ENCODE measurements around the gene CCDC149. TPM values are rescaled to one million over a fixed set of nuclear protein-coding genes. Genes with fewer than 3 reads are reported as not detected.

Gene CCDC149
- polyA plus RNA-seq, 3 donors: 16.1 to 19.4 (median 16.9) TPM

GRCh38 chr4:24881508-24882196 is 31.2 kb downstream of the CCDC149 start:
- no peak for DNase-seq (ENCODE audit: low read depth in 3 of 3, low spot score in 2 of 3)

- DNase-seq (ENCODE audit: low read depth in 3 of 3, low spot score in 2 of 3): no peak
Observed at GRCh38 chr4:24880186-24880585, 32.7 kb downstream of the CCDC149 start.

DNA sequence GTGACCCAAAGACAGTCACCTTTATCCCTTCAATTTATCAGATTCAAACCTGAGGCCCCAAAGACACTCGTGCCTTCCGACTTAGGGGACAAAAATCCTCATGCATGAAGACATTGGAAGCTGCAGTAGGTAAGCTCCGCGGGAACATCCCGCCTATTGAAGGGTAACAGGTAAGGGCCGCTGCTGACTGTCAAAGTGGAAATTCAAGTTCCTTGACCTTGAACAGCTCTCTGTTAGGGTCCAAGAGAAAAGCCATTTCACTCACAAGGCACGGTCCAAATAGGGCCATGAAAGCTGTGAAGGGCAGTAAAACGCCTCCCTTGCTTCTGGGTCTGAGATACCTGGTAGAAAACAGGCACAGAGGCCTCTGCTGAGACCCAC is 34.2 kb downstream of the CCDC149 start:
- DNase-seq (ENCODE audit: low read depth in 3 of 3, low spot score in 2 of 3): no peak

- no peak for DNase-seq (ENCODE audit: low read depth in 3 of 3, low spot score in 2 of 3)
Observed at GRCh38 chr4:24877868-24878635, 34.8 kb downstream of the CCDC149 start.

DNA sequence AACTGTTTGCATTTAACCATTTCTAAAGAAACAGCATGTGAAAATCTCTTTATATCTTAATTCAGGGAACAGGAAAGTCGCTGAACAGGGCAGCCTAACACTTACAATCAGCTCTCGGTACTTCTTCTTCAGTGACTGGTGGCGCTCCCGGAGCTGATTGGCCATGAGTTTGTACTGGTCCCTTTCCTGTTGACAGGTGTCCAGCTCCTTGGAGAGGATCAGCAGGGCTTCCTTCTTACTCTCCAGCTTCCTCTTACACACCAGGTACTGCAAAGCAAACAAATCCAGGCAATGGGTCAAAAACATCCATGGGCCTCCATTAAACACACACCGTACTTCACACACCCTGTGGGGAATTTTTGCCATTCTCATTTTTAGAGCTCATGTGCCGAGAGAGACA is 36.4 kb downstream of the CCDC149 start:
- DNase-seq (ENCODE audit: low read depth in 3 of 3, low spot score in 2 of 3): no peak

- no peak for DNase-seq (ENCODE audit: low read depth in 3 of 3, low spot score in 2 of 3)
Observed at GRCh38 chr4:24872720-24873119, 40.1 kb downstream of the CCDC149 start.

DNA sequence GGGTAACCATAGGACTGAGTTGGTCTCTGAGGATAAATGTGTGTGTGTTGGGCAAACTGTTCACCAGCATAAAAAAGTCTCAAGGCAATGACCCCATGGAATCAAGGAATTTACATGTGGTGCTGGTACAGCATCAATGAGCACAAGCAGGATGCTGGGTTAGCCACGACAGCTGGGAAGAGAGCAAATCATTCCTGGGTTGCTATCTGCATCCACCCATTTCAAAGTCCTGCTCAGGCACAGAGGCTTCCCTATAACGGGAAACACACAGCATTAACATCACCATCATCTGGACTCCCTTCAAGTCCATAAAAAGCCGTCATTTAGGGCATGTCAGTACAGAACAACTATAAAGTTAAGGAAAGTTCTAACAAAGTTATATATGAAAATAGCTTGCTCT is 41.6 kb downstream of the CCDC149 start:
- no peak for DNase-seq (ENCODE audit: low read depth in 3 of 3, low spot score in 2 of 3)

DNA sequence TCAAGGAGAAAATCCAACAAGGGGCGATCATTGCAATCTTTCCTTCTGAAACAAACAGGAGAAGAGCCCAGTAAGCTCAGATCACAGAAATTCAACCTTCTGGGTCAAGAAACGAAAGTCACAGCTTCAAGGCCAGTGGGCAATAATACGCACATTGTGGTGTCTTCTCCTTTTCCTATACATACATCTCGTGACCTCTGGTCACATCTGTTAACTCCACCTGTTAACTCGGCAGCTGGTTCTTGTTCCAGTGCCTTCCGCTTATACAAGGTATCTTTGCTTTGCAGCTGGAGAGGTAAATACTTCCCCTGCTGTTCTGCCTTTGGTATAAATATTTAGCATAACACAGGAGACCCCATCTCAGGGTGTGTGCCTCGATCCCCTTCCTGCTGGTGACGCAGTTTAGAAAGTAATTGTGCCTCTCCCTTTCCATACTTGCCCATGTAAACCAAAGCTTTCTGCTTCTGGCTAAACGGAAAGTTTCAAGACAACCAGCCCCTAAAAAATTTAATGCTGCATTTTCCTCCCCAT is 45.0 kb downstream of the CCDC149 start:
- DNase-seq (ENCODE audit: low read depth in 3 of 3, low spot score in 2 of 3): no peak

DNA sequence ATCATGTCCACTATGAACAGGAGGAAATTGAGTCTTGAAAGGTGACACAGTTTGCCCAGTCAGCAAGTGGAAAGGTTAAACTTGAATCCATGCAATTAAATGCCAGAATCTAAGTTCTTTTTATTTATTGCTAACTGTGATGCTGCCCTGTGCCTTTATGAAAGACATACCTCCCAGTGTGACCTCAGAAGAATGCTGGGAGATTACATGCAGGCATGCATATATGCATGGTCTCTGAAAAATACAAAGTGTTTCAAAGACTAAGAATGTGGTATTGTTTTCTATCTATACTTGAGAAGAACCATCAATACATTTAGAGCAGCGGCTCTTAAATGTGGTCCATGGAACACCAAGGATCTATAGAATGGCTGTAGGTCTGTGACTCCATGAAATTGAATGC is 45.6 kb downstream of the CCDC149 start:
- no peak for DNase-seq (ENCODE audit: low read depth in 3 of 3, low spot score in 2 of 3)

DNA sequence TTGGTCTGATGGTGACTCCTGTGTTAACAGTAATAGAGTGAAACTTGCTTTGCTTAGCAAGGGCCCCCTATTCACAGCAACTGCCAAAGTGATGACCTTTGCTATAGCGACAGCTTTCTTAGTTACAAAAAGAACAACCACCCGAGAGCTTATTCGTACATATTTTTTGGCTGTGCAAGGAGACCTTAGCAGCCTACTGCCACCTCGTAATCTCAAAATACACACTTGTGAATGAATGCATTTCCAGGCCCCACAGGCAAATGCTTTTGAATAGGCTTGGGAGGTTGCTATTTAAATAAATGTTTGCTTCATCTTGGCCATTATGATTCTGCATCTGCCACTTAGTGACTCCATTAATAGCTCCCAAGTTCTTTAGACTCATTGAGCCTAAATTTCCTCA is 47.4 kb downstream of the CCDC149 start:
- DNase-seq (ENCODE audit: low read depth in 3 of 3, low spot score in 2 of 3): no peak

DNA sequence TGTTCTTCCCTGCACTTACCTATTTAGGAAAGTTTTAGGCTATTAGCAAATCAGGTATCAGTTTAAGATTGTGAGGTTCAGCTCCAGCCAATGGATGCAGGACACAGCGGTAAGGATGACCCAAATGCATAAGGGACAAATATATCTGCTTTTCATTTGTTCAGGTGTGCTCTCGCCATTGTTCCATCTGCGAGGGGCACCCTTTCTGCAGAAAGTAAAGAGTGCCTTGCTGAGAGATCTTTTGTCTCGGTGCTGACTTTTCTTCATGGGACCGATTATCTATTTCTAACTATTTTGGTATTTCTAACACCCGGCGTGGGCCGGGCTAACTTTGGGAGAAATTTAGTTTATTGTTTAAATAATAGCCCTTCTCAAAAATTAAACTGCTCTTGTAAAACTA is 49.0 kb downstream of the CCDC149 start:
- DNase-seq (ENCODE audit: low read depth in 3 of 3, low spot score in 2 of 3): no peak

- no peak for DNase-seq (ENCODE audit: low read depth in 3 of 3, low spot score in 2 of 3)
Observed at GRCh38 chr4:24862073-24862751, 50.6 kb downstream of the CCDC149 start.

DNA sequence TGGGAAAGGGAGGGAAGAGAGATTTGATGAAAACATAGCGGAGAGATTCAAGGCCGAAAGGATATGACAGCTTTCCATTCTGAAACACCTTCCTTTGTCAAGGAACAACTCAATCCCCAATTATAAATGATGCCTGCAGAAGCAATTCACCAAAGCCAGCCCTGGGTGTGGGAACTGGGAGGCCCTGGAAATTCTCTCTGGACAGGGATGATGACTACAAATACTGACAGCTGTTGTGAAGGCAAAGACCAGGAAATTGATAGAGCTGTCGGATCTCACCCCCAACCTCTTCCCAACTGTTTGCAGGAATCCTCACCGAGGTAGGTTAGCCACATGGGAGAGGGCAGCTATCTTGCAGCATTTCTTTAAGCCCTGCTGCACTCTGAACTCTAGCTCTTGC is 54.3 kb downstream of the CCDC149 start:
- DNase-seq (ENCODE audit: low read depth in 3 of 3, low spot score in 2 of 3): no peak

GRCh38 chr4:24858026-24858425 is 54.8 kb downstream of the CCDC149 start:
- no peak for DNase-seq (ENCODE audit: low read depth in 3 of 3, low spot score in 2 of 3)

- DNase-seq (ENCODE audit: low read depth in 3 of 3, low spot score in 2 of 3): no peak
Observed at GRCh38 chr4:24856586-24856985, 56.3 kb downstream of the CCDC149 start.

DNA sequence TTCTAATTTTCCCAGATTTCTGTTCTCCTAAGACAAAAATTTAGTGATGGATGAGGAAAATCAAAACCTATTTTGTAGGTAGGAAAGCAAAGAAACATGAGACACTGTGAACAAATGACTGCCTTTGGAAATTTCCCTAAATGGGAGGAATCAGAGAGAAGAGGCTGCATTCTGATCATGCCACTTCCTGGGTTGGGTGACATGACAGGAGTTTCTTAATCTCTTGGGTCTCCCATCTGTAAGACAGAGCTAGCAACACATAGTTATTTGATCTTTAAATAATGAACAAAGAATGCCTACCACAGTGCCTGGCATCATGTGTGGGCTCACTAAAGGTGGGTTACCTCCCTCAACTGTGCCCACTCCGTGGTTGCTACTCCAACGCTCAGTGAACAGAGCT is 57.1 kb downstream of the CCDC149 start:
- DNase-seq (ENCODE audit: low read depth in 3 of 3, low spot score in 2 of 3): no peak

GRCh38 chr4:24853142-24853541 is 59.7 kb downstream of the CCDC149 start:
- DNase-seq (ENCODE audit: low read depth in 3 of 3, low spot score in 2 of 3): no peak

- no peak for DNase-seq (ENCODE audit: low read depth in 3 of 3, low spot score in 2 of 3)
Observed at GRCh38 chr4:24850674-24851073, 62.2 kb downstream of the CCDC149 start.

DNA sequence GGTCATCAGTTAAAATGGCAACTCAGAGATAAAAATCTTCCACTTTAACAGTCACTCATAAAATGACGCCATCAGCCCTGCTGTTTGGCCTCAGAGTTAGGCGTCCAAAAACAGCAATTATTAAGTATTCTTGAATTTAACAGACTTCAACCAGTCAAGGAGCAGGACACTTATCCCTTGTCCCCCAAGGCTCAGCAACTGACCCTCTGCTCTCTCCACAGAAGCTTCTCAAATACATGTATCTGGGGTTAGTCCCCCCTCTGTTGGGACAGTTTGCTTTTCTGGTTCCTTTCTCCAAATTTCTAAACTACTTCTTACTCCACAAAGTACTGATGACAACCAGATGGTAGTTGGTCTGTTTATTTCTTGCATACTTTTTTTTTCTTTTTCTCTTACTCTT is 63.1 kb downstream of the CCDC149 start:
- DNase-seq (ENCODE audit: low read depth in 3 of 3, low spot score in 2 of 3): no peak

GRCh38 chr4:24849351-24849750 is 63.5 kb downstream of the CCDC149 start:
- no peak for DNase-seq (ENCODE audit: low read depth in 3 of 3, low spot score in 2 of 3)

- DNase-seq (ENCODE audit: low read depth in 3 of 3, low spot score in 2 of 3): no peak
Observed at GRCh38 chr4:24846716-24847115, 66.1 kb downstream of the CCDC149 start.

- DNase-seq (ENCODE audit: low read depth in 3 of 3, low spot score in 2 of 3): no peak
Observed at GRCh38 chr4:24845902-24846301, 66.9 kb downstream of the CCDC149 start.

All from right renal cortex interstitium (tissue), 3 donors.